GM19240 (cell line): ENCODE measurements around the gene LRRC52.

Source experiments
- DNase-seq: peaks from one replicate; pipeline ENCODE4 v3.0.0; 2011; ENCODE audit warnings: low spot score; ENCODE audit not compliant: insufficient read length

The LRRC52 gene

GRCh38 chr1:165543532-165544438 is at the start of gene LRRC52:
LRRC52 (plus strand) TSS chr1:165544000; CDS start chr1:165544297, 297 bp downstream.
- no peak for DNase-seq

- DNase-seq: no peak
These were observed 48.6 kb upstream of the LRRC52 start for GRCh38 chr1:165494949-165495857.

- DNase-seq: no peak
These were observed 48.0 kb upstream of the LRRC52 start for GRCh38 chr1:165495858-165496205.

DNA sequence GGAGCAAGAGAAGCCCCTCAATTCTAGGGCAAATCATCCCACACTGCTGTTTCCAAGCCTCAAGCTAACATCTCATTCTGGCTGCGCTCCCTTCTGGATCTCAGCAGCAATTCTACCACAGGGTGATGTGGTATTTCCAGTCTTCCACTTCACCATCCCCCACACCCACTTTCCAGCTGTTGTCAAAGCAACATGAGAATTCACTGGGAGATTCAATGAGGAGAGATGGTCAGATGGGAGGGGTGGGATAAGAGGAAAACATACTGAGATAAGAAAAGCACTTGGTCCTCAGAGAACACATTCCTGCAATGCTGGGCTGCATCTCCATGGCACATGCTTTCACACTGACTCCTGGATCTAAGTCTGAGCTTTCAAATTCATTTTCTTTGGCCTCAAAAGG is 47.3 kb upstream of the LRRC52 start:
- DNase-seq: no peak

- DNase-seq: no peak
These were observed 46.5 kb upstream of the LRRC52 start for GRCh38 chr1:165497069-165498013.

DNA sequence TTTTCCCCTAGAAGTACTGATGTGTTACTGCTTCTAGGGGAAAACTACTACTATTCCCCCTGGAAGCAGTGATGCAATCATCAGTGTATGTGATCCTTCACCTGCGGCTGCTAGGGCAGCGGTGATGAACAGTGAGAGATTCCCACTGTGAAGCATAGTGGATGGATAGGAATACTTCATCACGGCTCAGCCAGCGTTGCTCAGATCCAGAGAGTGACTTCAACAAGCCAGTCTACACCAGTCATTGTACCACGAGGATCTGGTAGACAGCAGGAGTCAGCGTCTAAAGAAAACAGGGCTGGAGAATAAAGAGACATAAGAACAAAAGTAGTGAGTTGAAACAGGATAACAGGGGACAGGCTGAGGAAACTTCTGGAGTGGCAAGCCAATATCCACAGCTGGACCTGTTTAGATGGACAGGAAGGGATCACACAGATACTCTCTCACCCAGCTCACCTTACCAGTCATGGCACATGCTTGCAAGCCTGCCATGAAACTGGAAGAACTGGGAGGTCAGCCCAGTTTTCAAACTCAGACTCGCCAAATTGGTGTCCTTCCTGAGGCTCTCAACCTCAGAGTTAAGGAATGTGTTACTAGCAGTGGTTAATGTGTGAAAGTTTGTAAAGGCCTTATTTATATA is 42.4 kb upstream of the LRRC52 start:
- no peak for DNase-seq

GRCh38 chr1:165501970-165502348 is 41.8 kb upstream of the LRRC52 start:
- no peak for DNase-seq

DNA sequence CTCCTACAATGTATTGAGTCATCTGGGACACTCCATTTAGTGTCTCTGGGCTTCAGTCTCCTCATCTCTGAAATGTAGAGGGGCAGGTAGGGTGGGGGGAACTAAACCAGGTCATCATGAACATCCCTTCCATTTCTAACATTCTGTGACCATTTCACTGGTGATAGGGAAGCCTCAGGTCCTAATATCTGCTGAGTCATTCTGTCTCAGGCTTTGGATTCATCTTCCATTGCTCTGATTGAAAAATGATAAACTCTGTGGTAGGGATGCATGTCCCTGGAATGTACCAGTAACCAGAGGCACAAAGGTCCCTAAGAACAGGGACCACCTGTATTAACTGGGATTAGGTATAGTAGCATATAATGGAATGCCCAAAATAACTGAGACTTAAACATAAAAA is 36.2 kb upstream of the LRRC52 start:
- no peak for DNase-seq

DNA sequence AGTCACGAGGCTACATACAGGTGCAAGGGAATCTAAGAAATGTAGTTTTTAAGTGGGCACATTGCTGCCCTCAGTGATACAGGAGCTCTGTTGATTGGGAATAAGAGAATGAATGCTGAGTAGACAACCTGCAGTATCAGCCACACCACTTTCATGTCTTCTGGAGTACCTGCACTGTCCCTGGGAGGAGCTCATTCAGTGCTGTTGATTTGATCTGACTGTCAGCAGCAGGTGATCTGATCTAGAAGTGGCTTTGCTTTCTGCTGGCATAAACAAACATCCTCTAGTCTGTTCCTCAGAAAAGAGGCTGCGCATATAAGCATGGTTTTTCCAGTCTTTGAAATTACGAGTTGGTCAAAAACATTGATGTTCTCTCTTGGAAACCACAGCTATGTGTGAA is 35.5 kb upstream of the LRRC52 start:
- no peak for DNase-seq

DNA sequence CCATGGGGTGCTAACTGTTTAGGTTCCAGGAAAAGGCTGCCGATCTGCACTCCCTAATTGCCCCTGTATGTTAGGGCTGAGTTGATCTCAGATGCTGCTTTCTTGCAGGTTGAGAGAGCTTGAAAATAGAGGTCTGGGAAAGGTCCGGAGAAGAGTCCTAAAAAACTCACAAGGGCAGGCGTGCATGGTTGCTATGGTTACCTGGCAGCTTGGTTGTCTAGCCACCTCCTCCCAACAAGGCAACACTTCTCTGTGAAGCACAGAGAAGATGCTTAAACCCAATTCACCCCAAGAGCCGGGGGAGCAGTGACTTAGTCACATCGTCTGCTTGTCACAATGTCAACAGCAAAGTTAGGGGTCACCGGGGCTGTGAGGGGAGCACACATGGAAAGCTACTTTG is 31.0 kb upstream of the LRRC52 start:
- DNase-seq: no peak

GRCh38 chr1:165516469-165516868 is 27.3 kb upstream of the LRRC52 start:
- no peak for DNase-seq

DNA sequence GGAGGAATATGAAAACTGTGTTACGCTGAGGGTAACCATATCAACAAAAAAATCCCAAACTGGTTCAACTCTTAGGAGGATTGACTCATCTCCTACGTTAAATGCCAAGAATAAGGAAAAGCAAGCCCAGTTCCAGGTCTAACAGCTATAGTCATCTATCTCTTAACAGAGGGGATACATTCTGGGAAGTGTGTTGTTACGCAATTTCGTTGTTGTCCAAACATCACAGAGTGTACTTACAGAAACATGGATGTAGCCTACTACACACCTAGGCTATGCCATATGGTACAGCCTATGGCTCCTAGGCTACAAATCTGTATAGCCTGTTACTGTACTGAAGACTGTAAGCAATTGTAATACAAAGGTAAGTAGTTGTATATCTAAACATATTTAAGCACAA is 23.2 kb upstream of the LRRC52 start:
- no peak for DNase-seq

GRCh38 chr1:165524639-165525285 is 19.0 kb upstream of the LRRC52 start:
- no peak for DNase-seq

DNA sequence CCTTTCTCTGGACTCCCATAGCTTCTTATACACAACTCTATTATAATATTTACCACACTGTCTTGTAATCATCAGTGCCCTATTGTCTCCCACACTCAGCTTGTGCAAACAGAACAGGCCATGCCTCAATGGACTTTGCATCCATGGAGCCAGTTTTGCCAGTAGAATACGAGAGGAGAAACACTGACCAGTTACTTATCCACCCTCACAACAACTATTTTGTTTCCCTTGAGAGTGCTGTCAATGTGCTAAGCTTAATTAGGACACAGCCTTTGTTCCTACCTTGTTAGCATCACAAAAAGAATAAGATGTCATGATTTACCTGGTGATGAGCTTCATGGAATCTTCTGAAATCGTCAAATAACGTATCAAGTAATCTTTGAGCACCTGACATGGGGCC is 18.1 kb upstream of the LRRC52 start:
- no peak for DNase-seq

DNA sequence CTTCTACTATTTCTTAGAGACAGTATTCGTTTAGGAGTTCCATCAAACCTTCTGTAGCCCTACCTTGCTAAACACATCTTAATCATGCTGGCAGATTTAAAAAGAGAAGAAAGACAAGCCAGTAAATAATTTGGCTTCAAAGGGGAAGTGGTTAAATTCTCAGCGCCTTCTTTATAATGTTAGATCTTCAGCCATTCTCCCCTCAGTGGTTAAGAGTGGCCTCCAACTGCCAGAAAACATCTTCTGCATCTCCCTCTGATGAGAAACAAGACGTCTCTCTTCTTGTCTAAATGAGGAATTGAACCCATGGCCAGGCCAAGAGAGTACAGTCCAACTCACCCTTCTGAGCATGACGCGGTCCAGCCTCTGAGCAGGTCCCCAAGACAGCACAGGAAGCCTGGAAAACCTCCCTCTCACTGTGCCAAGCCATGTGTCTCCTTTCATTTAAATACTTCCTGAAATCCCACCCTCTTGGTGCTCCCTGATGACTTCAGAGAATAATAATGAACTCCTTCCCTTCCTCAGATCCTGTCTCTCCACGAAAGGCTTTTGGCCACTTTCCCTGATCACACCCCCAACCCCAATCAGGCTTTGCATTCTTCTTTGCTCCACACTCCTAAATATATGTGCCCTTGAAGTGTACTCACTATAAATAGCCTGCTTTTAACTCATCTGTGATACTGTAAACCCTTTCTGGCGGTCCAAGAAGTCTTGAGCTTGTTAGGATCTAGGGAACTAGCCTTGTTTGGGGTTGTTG is 16.4 kb upstream of the LRRC52 start:
- no peak for DNase-seq

- no peak for DNase-seq
These were observed 12.8 kb upstream of the LRRC52 start for GRCh38 chr1:165531021-165531420.

- no peak for DNase-seq
These were observed 11.7 kb upstream of the LRRC52 start for GRCh38 chr1:165532053-165532452.

GRCh38 chr1:165533254-165533653 is 10.5 kb upstream of the LRRC52 start:
- no peak for DNase-seq

DNA sequence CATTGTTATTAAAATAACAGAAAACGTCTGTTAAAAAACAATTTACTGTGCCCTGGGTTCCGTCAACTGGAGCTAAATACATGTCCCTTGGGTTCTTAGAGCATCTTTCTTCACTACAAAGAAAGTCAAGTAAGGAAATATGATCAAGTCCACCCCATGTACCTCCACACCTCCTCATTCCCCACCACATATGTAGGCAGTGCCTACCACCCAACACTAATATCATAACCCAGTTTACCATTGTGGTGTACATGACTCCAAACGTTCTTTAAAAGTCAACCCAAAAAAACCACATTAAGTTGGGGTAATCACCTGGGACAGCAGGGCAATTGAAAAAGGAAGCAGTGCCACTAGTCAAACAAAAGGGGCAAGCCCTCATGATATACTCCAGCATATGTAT is 7.8 kb upstream of the LRRC52 start:
- no peak for DNase-seq
